HEK293T (cell line): ENCODE measurements around the gene ARHGAP23.

Experiments
- ARNT ChIP-seq: fragments of 450-650 bp; IDR thresholded peaks from 2 replicates; pipeline ENCODE4 v1.6.1; 2017; ENCODE audit warnings: mild to moderate bottlenecking
- CTBP1 ChIP-seq: fragments of 450-650 bp; IDR thresholded peaks from 2 replicates; pipeline ENCODE4 v1.6.1; 2016; ENCODE audit warnings: borderline replicate concordance
- FOXA1 ChIP-seq: fragments of 450-650 bp; IDR thresholded peaks from 2 replicates; pipeline ENCODE4 v1.6.1; 2016; ENCODE audit warnings: mild to moderate bottlenecking
- FOXK2 ChIP-seq: fragments of 450-650 bp; IDR thresholded peaks from 2 replicates; pipeline ENCODE4 v1.6.1; 2016; ENCODE audit warnings: mild to moderate bottlenecking
- FOXM1 ChIP-seq: fragments of 450-650 bp; IDR thresholded peaks from 2 replicates; pipeline ENCODE4 v1.6.1; 2017; ENCODE audit warnings: mild to moderate bottlenecking, borderline replicate concordance
- HDGF ChIP-seq: fragments of 450-650 bp; IDR thresholded peaks from 2 replicates; pipeline ENCODE4 v1.6.1; 2017; ENCODE audit warnings: antibody characterized with exemption, borderline replicate concordance
- LEF1 ChIP-seq: fragments of 450-650 bp; IDR thresholded peaks from 2 replicates; pipeline ENCODE4 v1.6.1; 2017; ENCODE audit warnings: mild to moderate bottlenecking, borderline replicate concordance
- PKNOX1 ChIP-seq: fragments of 450-650 bp; IDR thresholded peaks from 2 replicates; pipeline ENCODE4 v1.6.1; 2016
- SP1 ChIP-seq: fragments of 450-650 bp; IDR thresholded peaks from 2 replicates; pipeline ENCODE4 v1.6.1; 2017
- ZNF384 ChIP-seq: fragments of 450-650 bp; IDR thresholded peaks from 2 replicates; pipeline ENCODE4 v1.6.1; 2016

DNA sequence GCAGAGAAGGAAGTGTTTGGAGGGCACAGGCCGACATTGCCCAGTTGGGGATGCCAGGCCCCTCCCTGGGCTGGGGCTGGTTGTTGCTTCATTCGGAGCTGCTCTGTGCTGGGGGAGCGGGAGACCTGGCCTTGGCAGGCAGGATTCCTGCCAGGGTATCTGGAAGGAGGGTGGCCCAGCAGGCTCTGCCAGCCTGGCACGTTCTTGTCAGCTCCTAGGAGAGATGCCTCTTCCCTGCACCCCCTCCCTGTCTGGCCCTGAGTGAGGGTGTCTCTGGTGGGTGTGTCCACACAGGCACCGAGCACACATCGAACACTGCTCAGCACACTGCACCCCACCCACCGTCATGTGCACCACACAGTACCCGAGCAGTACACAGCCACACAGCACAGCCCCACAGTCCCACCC, 35.2 kb downstream of the ARHGAP23 start:
- TF ChIP-seq LEF1: no peak
- no peak for TF ChIP-seq SP1
- no peak for TF ChIP-seq CTBP1
- no peak for TF ChIP-seq ZNF384
- no peak for TF ChIP-seq FOXK2
- TF ChIP-seq ARNT: no peak
- TF ChIP-seq FOXM1: no peak
- no peak for TF ChIP-seq FOXA1
- no peak for TF ChIP-seq PKNOX1
- no peak for TF ChIP-seq HDGF
